Hepatic stellate cell (primary cell): ENCODE results near the gene MYRFL.

ENCODE experiments used
- DNase-seq: peaks from one replicate; pipeline ENCODE4 v3.0.0; 2011; ENCODE audit warnings: low spot score

Gene MYRFL

DNA sequence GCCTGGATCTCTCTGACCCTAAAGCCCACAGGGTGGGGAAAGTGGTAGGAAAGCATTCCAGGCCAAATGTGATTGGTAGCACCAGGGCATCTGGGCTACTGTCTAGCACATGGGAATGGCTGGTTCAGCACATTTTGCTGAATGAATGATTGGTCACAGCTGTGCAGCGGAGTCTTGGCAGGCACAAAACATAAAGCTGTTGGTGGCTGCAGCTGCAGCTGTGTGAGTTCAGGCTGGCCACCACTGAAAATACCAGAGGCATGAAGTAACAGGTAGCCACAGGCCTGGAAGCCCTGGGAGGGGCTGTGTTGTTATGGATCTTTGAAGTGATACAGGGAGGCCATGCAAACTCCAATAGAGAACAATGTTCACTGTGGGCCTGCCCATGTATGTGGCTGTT is 72.7 kb downstream of the MYRFL start:
- peak; percentile 30 for DNase-seq

DNA sequence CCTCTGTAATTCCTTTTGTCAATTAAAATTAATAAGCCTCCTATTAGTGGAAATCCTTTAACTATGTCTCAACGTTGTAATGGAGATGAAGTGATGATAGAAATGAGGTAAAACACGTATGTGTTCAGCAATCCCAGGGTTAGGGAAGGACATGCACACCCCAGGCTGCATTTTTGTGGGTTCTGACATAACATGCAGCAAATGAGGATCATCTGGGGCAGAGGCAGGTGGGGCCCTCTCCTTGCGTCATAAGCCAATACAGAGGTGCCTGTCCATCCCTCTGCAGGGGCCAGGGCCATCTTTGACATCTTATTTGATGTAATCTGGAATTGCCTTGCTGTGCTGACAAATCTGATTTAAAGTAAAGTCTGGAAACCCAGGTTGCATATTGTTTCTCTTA is 73.2 kb downstream of the MYRFL start:
- no peak for DNase-seq

DNA sequence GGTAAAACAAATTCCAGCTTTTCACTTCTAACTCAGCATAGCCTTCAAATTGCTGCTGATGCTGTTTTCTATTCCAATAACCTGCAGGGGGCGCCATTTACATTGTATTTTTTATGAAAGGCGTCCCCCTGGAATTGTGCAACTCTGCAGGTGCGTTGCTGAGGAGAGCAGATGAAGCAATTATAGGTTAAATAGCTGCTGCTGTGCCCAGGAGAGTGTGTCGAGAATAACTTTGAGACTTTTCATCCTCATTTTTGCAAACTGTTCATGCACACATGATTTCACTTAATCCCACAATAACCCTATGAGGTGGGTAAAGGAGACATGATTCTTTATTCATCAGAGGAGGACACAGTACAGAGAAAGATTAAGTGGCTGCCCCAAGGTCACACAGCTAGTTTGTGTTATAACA is 75.7 kb downstream of the MYRFL start:
- no peak for DNase-seq

DNA sequence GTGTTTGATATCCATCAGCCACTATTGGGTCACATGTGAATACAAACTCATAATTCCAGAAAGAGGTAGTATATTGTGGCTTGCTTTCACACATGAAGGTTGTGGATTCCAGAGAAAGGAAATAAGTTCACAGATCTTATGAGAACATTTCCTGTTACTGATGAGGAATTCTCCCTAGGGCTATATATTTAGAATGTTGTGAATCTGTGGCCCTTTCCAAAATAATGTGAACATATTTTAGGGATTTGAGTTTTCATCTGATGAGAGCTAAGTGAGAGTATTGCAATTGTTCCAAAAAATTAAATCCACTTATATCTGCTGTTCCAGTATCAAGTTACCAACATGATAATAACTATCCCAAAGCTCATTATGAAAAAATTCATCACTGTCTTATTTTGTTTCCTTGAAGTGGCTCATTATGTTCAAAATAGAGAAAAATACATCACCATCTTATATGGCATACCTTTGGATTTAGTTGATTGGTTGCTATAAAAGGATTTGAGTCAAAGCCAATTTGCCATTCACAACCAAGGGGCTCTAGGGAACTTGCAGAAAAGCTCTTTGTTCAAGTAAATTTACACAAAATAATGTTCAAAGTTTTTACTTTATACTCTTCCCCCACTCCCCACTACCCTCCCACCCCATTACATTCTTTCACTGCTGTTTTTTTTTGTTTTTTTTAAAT is 76.3 kb downstream of the MYRFL start:
- DNase-seq = no peak

DNA sequence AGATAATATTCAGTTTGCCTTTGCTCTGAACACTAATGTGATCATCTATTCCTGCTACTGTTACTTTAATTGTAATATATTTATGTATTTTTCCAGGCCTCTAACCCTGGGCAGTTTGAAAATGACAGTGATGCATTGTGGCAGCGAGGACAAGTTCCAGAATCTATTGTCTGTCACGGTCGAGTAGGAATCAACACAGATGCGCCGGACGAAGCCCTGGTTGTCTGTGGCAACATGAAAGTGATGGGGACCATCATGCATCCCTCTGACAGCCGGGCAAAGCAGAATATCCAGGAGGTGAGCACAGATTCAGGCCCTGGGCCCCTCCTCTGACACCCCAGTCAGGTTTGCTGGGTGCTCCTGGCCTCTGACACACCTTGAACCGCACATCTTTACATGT is 78.5 kb downstream of the MYRFL start:
- DNase-seq = no peak

DNA sequence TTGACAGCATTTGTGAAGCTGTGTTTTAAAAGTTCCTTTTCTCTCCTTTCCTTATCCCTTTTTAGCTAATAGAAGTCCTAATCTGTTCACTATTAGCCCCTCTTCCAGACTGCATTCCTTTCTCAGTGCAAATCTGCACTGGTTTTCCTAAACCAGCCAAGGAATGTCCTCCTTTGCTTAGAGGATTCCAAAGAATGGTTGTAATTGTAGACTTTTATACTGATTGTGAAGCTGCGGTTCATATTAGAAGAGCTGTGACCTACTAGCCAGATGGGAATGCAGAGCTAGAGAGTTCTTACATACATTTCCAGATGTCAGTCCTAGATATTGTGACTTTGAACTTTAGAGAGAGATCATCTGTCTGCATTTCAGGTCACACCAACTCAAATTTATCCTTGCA is 79.8 kb downstream of the MYRFL start:
- DNase-seq = peak; percentile 28

DNA sequence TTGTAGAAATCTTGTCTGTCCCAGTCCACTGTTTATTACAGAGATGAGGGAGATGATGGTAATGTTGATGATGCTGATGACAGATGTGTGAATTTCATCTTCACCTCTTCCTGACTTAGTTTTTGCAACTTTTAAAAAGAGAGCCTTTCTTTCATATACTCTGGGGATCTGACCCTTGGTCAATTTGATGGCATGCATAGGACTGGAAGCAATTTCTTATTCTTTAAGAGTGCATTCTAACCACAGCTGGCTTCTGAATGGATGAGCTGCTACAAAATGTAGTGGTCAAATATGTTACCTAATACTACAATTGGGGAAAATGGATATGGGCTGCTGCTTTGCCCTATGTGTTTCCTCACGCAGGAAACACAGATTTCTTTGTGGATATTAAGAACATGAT is 80.8 kb downstream of the MYRFL start:
- DNase-seq = no peak

DNA sequence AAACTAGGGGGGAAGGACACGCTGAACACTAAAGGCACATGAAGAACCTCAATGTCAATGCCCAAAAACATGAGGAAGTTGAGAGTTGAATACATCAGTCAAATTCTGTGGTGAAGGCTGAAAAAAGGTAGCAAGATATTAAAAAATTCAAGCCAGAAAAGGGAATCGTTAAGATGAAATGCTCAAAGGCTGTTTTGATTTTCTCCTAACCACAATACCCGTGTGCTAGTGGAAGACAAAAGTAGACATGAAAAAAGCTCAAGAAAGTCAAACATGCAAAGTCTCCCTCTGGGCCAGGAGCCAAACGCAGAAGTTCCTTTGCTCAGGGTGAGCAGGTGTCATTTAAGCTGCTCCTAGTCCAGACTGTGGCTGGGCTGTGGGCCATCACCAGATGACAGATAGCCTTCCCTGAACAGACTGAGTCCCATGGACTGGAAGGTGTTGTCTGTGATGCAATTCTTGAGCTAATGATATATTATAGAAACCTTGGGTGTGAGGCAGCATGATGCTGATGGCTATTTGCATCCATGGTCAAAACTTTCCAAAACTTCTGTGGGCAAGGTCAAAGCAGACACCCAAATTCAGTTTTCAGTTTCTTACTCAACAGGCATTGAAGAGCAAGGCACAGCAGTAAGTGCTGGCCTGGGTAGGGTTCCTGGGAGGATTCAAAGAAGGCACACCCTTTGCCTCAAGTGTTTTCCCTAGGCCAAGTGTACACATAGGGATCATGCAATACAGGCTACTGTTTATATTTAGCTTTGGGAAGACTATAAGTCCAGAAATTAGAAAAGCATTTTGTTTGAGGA is 81.6 kb downstream of the MYRFL start:
- DNase-seq = no peak

DNA sequence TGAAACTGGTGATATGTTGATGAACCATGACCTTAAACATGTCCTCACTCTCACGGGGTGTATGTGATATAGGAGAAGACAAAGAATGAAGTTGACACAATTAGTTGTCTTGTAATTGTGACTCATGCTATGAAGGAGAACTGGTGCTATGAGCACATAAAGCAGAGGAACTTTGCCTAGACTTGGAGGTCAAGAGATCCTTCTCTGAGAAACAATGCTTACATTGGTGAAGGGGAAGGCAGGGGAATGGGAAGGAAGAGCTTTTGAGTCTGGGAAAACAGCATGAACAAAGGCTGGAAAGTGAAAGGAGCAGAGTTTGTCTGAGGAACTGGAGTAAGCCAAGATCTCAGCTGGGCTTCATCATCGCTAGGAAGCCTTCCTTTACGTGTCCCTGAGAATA is 83.2 kb downstream of the MYRFL start:
- no peak for DNase-seq

DNA sequence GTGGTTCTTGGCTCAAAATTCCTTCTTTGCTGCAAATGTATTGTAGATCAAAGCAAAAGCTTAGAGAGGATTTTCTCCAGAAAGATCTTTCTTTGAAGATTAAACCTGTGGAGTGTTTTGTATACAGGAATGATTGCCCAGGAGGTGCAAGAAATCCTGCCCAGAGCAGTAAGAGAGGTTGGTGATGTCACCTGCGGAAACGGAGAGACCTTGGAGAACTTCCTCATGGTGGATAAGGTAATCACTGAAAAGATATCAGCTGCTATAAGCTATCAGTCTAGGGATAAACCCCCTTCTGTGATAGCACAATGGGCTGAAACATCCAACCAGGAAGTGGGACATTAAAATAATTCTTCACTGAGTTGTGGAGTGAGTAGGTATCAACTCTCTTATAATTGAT is 85.7 kb downstream of the MYRFL start:
- no peak for DNase-seq

DNA sequence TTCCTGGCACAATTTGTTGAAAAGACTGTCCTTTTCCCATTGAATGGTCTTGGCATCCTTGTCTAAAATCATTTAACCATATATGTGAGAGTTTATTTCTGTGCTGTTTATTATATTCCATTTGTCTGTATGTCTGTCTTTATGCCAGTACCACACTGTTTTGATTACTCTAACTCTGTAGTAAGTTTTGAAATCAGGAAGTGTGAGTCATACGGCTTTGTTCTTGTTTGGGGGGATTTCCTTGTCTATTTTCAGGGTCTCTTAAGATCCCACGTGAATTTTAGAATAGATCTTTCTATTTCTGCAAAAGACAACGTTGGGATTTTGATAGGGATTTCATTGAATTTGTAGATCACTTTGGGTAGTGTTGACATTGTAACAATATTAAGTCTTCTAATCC is 88.5 kb downstream of the MYRFL start:
- DNase-seq = no peak

DNA sequence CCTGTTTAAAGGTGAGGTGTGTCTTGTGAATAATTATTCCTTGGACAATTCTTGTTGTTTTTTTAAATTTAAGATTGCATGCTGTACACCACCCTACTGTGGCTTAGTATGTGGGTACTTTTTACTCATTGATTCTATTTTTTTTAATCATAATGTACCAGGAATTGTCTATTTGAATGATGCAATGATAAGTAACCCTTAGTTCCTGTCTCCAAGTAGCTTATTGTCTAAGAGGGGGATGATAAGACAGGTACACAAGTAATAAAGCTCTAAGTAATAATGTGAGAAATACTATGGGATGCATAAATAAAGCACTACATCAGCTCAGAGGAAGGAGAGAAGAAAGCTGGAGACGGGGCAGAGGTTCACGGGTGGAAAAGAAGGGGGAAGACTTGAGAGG is 90.9 kb downstream of the MYRFL start:
- no peak for DNase-seq

DNA sequence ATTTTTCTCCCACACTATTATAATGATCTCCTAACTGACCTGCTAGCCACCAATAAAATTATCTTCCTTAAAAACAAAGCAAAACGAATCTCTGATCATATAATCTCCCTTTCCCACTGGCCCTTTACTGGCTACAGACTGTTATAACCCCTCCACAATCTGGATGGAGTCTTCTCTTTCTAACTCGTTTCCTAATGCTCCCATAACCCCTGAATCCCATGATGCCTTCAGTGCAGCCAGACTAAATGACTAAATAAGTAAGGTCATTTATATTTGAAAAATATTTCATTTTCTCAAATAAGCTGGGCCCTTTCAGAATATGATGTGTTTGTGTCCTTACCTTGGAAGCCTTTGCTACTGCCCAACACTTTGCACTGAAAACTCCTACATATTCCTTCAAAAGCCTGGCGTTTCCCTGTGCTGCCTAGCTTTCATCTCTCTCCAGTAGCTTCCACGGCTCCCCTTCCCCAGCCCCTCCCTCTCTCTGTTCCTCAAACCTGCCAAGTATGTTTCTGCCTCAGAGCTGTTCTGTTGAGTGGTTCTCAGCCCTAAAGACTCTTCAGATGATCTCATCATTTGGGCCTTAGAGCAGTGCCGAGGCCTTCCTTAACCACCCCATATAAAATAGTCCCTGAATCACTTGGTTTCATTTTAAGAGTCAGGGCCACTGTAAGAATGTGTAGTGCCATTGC is 91.7 kb downstream of the MYRFL start:
- DNase-seq = no peak

DNA sequence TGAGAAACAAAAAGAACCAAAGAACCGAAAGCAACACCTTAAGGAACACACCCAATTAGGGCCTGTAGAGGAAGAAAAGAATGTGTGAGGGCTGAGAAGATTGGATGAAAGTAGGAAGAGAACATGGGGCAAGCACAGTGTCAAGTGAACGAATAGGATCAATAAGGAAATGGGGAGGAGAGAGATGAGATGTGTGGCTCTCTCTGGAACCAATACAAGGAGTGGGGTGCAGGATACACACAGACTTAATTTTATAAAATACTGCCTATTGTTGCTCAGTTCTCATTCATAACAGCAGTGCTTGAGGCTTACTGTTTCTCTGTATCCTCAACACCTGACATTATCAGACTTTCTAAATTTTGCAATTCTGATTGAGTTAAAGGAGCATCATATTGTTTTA is 93.3 kb downstream of the MYRFL start:
- no peak for DNase-seq

DNA sequence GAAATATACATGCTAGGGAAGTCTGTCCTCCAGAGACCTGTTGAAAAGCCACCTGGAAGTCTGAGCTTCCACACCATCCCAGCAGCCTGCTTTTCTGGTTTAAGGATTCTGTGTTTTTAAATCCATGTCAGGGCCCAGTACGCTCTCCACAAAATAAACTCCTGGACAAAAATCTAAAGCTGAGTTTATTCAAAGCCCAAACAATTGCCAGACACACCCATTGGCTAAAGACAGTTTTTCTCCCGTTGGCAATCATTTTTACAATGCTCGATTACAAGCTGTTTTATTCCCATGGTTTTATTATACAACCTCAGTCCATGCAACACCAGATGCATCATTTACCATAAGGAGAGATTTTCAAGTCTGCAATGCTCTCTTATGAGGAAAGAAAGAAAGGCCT is 94.5 kb downstream of the MYRFL start:
- DNase-seq = no peak

DNA sequence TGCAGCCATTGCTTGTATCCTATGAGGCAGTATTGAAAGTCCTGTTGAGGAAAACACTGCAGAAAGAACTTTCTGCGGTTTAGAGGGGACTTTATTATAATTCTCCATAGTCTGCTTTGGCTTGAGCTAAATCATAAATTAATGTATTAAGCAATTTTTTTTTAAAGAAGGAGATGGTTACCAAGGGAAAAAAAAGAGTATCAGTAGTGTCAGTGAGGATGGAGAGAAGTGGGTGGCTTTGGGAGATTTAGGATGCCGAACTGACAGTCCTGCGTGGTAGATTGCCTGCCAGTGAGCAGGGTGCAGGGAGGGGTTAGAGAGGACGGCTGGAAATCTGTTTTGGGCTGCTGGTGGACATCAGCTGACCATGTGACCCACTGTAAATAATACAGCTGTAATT is 96.8 kb downstream of the MYRFL start:
- no peak for DNase-seq

DNA sequence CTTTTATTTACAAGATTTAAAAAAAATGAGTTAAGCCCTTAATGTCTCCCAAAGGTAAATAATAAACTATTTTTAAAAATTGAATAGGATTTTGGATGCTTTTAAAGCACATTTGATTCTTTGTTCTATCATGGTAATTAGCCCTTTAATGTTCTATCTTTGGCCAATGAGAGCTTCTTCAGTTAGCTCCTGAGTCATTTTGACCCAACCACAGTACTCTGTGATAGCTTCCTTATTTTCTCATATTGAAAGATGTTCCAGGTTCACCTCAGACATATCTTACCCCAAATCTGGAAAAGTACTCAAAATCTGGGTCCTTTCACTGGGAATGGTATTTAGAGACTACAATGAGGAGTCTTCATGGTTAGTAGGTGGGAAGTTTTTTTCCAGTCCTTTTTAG is 98.0 kb downstream of the MYRFL start:
- DNase-seq = no peak

DNA sequence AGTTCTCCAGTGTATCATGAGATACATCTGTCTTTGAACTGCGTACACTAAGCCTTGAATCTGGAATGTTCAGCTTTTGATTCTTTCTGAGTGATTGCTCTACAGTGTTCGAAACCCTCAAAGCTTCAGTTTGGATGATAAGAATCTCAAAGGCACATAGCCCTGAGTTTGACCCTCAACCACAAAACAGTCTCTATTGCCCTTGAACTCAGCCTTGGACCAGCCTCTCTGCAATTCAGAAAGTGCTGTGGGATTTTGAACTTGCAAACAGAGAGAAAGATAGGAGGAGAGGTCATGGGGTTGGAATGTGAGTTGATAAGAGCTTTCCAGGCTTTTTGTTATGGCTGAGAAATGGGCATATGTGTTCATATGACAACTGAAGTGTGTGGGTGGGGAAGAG is 100.3 kb downstream of the MYRFL start:
- DNase-seq = no peak

DNA sequence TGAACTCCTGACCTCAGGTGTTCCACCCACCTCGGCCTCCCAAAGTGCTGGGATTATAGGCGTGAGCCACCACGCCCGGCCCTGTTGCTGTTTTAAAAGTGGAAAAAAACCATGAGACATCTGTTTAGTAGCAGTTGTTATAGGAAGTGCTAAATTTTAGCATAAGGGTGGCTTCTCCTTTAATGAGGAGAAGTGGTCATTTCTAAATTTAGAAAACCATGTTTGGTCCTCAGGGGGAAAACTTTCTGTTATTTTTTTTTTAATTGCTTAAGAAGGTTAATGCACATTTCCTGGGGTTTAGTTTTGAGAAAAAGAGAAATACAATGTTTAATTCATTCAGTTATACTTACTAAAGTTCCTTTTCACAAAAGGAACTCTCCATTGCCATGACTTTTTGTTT is 102.1 kb downstream of the MYRFL start:
- no peak for DNase-seq

DNA sequence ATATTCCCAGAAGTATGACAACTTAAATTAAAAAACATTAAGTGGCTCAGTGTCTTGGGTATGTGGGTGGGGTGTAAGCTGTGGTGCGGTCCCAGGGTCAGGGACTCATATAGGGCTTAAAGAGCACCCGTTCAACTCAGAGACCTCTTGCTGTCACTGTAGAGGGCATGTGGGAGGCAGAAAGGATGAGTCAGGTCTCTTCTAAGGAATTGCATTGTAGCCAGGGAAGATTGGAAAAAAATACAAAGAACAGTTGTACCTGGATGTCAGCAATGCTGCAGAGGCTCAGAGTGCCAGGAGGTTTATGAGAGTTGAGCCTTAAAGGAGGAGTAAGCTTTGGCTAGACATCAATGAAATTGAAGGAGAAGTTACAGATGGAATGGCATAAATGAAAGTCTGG is 104.1 kb downstream of the MYRFL start:
- DNase-seq = no peak

DNA sequence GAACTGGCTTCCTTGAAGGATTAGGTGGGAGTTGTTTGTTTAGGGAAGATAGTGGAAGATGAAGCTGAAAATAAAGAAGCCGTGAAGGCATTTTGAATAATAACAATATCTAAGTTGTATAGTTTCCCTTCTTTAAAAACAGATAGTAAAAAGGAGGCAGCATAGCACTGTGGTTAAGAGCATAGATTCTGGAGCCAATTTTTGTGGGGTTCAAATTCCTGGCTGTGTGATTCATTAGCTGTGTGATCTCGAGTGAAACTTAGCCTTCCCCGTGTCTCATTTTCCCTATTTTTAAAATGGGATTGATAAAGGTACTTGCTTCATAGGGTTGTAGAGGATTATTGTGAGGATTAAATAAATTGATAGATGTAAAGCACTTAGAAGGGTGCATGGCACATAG is 104.5 kb downstream of the MYRFL start:
- no peak for DNase-seq

DNA sequence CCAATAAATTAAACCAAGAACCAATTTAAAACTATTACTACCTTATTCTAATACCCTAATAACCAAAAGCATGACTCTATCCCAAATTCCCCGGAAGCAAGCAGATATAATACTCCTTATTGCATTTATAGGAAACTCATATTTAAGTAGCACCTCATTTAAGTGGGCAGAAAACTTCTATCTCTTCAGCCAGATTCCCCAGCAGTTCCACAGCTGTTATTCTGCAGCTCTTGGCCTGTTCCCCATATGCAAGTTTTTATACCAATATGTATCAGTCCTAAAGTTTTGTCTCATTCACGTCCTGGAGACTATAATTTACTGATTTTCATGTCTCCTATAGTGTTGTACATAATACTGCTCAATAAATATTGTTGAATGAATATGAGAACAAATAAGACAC is 106.5 kb downstream of the MYRFL start:
- no peak for DNase-seq

DNA sequence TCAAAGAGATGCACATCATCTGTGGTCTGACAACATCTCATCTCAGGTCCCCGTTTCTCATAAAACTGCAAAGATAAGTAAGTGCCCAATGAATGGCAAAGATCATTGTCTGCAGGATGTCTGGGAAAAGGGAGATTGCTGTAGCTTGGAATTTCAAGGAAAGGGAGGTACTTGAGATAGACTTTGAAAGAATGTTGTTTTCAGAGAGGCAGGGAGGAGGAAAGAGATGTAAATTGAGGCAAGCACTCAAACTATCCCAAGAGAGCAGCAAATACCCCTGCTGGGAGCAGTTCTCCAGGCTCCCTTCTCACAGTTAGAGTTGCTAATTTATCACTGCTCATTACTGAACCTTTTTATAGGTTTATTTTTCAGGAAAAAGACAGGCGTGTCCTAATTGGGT is 107.1 kb downstream of the MYRFL start:
- DNase-seq = no peak
